PC-3 (cell line): ENCODE measurements around the gene TNC.

Source experiments
- EZH2 ChIP-seq: fragments of 300-600 bp; sonication (generic); IDR thresholded peaks from one replicate; pipeline ENCODE4 v1.6.1; 2017; ENCODE audit warnings: antibody characterized with exemption, mild to moderate bottlenecking, low read length; ENCODE audit not compliant: unreplicated experiment
- TF ChIP-seq, protein P1 (sequence below): fragments of 300-600 bp; sonication (generic); conservative IDR thresholded peaks from 2 replicates; pipeline ENCODE4 v1.5.1; 2017; ENCODE audit warnings: antibody characterized with exemption, low read depth, mild to moderate bottlenecking, low read length

DNA sequence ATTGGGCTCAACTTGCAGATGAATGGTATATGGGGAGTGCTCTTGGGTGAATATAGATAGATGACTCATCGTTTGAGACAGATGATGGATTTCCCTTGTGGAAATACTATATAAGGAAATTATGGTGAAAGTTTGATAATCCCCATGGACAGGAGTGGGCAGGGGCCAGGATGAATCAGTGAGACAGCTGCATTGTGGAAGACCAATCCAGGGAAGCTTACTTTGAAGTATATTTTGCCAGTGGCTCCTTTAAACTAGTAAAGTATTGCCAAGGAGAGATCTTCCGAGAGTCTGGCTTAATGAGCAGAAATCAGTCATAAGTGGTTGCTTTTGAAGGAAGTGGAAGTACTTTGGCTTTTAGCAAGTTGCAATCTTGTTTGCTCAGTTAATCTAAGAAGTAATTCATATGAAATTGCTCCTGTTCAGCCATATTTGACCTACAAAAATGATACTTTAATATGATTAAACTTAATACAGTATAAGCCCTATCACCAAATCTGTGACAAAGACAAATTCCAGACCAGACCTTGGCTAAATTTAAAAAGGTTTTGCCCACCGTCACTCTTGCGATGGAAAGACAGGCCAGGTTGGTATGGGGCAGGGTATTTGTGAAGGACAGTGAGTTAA, 9.3 kb upstream of the TNC start:
- TF ChIP-seq, protein P1, sequence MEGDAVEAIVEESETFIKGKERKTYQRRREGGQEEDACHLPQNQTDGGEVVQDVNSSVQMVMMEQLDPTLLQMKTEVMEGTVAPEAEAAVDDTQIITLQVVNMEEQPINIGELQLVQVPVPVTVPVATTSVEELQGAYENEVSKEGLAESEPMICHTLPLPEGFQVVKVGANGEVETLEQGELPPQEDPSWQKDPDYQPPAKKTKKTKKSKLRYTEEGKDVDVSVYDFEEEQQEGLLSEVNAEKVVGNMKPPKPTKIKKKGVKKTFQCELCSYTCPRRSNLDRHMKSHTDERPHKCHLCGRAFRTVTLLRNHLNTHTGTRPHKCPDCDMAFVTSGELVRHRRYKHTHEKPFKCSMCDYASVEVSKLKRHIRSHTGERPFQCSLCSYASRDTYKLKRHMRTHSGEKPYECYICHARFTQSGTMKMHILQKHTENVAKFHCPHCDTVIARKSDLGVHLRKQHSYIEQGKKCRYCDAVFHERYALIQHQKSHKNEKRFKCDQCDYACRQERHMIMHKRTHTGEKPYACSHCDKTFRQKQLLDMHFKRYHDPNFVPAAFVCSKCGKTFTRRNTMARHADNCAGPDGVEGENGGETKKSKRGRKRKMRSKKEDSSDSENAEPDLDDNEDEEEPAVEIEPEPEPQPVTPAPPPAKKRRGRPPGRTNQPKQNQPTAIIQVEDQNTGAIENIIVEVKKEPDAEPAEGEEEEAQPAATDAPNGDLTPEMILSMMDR, result no peak
- no peak for TF ChIP-seq EZH2
